ENCODE results near the gene PPP1R12A. TPM values are rescaled to one million over a fixed set of nuclear protein-coding genes. Genes with fewer than 3 reads are reported as not detected.
A peak's percentile ranks its signal among the peaks of the same experiment; 100 is the strongest.
"Not testable (repeated sequence)": the region's sequence is repeated elsewhere in the genome, so short reads cannot be mapped to it uniquely, and the experiment has no call there.

Gene PPP1R12A
- polyA plus RNA-seq (ENCODE audit: insufficient read length in 3 of 3), result 100 to 1,000 TPM; 105 to 127 (median 107) TPM

- DNase-seq (ENCODE audit: low read depth in 3 of 3, low spot score in 2 of 3), result peak; percentile 89 to 93 (median 93)
Observed at GRCh38 chr12:79935021-79935623, at the start of gene PPP1R12A. TSS of gene PPP1R12A (minus strand) at chr12:79935097. CDS start at chr12:79934931, 166 bp downstream.

DNA sequence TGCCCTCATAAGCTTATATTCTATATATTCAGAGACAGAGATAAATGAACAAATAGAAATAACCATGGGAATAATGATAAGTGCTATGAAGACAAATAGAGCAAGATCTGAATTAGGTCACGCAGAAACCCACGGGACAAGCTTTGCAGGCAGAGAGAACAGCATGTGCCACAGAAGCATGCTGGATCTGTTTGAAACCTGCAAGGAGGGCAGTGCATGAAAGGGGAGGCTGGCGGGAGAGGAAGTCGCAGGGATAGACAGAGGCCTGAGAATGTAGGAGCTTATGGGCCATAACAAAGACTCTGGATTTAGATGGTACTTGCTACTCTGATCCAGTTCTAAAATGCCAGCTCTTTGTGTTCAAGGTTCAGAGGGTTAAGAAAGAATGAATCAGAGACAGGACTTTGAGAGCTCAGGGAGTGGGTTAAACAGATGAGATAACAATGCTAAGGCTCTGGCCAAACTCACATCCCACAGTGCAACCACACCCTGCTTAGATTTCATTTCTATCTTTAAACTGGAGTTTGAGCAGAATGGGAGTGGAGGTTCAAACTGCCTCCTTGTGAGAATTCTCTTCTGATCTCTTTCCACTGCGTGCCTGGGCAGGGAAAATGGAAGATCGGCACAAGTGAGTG is 49.2 kb upstream of the PPP1R12A start:
- no peak for DNase-seq (ENCODE audit: low read depth in 3 of 3, low spot score in 2 of 3)

DNA sequence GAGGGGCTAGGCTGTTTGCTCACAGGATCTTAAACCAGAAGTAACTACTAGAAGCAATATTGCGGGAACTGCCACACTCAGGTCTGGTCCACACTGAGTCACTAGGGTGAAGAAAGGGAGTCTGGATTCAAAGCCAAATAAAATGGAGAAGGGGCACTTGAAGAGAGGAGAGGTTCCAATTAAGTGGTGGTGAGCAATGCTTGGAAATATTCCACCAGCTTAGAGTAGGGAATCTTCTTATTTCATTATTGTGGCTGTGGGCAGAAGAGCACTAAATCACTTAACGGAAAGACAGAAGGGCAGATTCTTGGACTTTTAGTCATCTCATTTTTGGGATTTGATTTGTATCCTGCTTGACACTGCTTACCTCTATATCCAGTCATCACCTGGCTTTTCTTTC is 48.6 kb upstream of the PPP1R12A start:
- no peak for DNase-seq (ENCODE audit: low read depth in 3 of 3, low spot score in 2 of 3)

DNA sequence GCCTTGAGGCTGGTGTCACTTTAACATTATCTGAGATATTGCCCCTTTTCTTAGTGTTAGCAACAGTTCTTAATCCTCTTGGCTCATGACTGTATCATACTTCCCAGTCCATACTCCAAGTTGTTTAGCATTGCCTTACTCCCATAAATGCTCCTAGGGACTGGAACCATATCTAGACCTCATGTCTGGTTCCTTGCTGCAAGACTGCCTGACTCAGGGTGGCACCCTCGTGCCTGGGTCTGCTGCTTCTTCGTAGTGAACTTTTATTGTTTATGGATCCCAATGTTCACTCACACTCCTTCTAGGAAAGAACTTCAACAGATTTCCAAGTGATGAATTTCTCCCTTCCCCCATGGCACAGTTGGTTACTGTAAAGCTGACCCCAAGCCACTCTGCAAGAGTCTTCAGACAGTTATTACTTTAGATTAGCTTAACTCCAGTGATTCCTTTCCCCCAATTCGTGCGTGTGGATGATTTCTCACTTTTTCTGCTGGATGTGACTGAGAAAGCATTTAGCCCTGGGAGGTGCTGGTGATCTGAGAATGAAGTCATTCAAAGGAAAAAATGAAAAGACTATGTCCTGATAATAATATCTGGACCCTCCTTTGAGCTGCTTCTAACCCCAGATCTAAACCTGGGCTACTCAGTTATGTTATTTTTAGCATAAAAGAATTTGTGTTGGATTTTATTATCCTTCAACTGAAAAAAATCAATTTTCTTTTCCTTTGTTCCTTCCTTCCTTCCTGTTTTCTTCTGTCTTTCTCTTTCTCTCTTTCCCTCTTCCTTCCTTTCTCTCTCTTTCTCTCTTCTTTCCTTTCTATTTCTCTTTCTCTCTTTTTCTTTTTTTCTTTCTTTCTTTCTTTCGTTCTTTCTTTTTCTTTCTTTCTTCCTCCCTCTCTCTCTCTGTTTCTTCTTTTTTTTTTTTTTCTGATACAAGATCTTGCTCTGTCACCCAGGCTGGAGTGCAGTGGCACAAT is 47.5 kb upstream of the PPP1R12A start:
- DNase-seq (ENCODE audit: low read depth in 3 of 3, low spot score in 2 of 3), result no peak

GRCh38 chr12:79978692-79979091 is 43.8 kb upstream of the PPP1R12A start:
- DNase-seq (ENCODE audit: low read depth in 3 of 3, low spot score in 2 of 3), result no peak

DNA sequence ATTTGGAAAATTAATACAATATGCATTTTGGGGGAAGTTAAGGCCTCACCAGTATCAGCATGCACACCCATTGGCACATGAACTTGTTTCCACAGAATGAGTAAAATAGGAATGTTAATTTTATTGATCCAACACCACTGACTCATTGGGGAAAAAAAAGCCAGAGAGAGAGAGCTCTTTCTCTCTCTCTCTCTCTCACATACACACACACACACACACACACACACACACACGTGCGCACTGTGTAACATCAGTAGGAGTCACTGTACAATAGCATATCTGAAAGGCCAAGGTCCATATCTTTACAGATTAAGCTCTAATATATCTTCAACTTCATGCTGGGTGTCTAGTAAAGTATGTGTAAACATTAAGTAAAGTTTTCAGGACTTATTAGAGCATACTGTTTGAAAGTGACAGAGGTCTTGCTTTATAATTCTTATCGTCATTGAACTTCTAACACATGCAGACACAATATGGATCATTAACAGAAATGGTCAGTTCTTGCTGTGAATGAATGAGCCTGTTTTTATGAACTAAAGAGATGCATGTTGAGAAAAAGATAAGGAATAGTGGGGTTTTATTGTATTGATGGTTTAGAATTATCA is 43.1 kb upstream of the PPP1R12A start:
- DNase-seq (ENCODE audit: low read depth in 3 of 3, low spot score in 2 of 3), result not testable (repeated sequence)

DNA sequence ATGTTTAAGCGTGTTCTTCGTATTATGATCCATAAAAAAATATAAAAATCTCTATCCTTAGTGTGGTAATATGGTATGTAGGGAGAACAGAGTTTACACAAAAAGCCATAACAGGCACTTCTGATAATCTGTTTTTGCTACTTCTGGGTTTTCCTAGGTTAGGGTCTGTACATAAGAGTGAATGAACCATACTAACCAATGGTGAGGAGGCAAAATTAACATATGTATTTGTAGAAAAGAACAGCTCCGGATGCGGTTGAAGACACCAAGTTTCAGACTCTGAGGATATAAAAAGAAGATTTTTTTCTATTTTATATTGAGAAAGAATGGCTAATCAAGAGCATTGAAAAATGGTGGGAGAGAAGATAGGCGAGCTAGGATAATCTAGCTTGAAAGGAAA is 40.2 kb upstream of the PPP1R12A start:
- DNase-seq (ENCODE audit: low read depth in 3 of 3, low spot score in 2 of 3), result no peak

- no peak for DNase-seq (ENCODE audit: low read depth in 3 of 3, low spot score in 2 of 3)
Observed at GRCh38 chr12:79973801-79974200, 38.9 kb upstream of the PPP1R12A start.

DNA sequence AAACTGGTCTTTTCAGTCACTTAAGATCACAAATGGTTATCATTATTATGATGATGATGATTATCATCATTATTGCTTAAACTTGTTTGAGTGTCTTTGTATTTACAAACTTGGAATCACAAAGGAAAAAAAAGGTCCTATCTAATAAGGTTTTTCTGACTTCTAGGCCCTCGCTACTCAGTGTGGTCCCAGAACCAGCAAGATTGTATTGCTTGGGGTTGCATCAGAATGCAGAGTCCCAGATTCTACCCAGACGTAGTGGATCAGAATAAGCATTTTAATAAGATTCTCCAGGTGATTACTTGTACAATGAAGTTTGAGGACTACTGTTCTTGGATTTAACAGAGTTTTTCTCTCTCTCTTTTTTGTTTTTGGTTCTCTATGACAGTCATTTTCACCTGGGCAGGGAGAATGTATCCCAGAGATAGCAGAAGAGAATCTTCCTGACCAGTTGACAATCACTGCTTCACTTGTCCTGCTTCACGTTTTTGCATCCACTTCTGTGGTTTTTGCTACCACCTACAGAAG is 29.3 kb upstream of the PPP1R12A start:
- DNase-seq (ENCODE audit: low read depth in 3 of 3, low spot score in 2 of 3), result no peak

GRCh38 chr12:79961411-79961810 is 26.5 kb upstream of the PPP1R12A start:
- DNase-seq (ENCODE audit: low read depth in 3 of 3, low spot score in 2 of 3), result no peak

- no peak for DNase-seq (ENCODE audit: low read depth in 3 of 3, low spot score in 2 of 3)
Observed at GRCh38 chr12:79959484-79959883, 24.6 kb upstream of the PPP1R12A start.

DNA sequence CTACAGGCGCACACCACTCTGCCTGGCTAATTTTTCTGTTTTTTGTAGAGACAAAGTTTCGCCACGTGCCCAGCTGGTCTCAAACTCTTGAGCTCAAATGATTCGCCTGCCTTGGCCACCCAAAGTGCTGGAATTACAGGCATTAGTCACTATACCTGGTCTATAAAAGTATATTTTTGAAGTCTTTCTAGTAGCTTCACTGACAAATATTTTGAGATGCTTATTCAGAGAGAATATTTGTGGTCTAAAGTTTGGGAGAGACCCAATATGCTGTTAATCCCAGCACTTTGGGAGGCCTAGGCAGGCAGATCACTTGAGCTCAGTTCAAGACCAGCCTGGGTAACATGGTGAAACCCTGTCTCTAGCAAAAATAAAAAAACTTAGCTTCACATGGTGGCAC is 22.0 kb upstream of the PPP1R12A start:
- no peak for DNase-seq (ENCODE audit: low read depth in 3 of 3, low spot score in 2 of 3)

DNA sequence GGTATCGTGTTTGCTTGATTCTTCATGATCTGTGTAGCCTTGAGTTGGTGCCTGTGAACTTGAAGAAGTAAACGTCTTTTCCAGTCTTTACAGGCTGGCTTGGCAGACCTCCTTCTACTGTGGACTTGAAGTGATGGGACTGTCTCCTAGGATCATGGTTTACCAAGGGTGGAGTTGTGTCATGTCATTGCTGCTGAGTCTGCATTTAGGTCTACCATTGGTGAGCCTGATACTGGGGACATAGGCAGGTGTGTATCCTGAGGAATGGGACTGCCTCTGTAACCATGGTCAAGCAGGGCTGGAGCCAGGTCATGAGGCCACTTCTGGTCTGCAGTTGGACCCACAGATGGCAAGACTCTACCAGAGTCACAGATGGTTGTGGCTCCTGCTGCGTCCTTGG is 20.7 kb upstream of the PPP1R12A start:
- DNase-seq (ENCODE audit: low read depth in 3 of 3, low spot score in 2 of 3), result no peak

DNA sequence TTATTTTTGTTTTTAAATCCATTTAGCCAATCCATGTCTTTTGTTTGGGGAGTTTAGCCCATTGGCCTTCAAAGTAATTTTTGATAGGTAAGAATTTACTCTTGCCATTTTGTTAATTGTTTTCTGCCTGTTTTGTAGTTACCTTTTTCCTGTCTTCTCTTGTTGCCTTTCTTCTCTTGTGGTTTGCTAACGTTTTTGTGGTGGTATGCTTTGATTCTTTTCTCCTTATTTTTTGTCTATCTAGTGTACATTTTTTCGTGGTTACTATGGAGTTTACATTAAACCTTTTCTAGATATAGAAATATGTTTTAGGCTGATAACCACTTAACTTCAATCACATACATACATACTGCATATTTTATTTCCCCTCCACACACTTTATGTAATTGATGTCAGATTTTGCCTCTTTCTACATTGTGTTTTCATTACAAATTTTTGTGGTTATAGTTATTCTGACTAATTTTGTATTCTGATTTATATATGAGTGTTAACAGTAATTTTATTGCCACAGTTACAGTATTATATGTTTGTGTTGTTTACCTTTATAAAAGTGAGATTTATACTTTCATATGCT is 19.2 kb upstream of the PPP1R12A start:
- no peak for DNase-seq (ENCODE audit: low read depth in 3 of 3, low spot score in 2 of 3)

DNA sequence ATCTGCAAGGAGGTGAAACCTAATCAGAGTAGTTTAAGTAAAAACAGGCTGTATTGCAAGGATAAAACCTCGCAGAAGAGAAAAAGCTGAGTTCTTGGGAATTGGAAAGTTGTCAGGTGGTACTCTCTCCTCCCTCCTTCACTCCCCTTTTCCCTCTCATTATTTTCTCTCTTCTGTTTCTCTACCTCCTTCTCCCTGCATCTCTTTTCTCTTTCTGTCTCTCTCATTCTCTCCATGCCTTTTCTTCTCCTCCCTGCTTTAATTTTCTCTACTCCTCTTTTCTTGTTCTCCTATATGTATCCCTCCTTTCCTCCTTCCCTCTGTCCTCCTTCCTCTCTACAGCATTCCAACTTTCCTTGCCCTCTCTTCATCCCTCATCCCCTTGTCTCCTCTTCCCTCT is 14.2 kb upstream of the PPP1R12A start:
- no peak for DNase-seq (ENCODE audit: low read depth in 3 of 3, low spot score in 2 of 3)

GRCh38 chr12:79945433-79945832 is 10.5 kb upstream of the PPP1R12A start:
- no peak for DNase-seq (ENCODE audit: low read depth in 3 of 3, low spot score in 2 of 3)

DNA sequence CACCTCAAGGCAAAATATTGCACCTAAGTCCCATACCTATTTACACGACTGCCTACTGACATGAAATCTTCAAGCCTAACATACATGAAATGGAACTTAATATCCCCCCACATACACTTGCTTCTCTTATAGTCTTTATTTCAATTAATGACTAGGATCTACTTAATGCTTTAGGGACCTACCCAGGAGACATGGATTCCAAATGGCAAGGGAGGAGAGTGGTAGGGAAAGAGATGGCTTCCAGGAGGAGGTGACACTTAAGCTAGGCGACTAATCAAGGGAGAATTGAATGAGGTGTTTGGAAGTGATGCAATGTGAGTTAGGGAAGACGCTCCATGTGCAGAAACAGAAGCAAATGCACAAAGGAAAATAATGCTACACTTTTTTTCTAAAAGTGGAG is 9.7 kb upstream of the PPP1R12A start:
- no peak for DNase-seq (ENCODE audit: low read depth in 3 of 3, low spot score in 2 of 3)

DNA sequence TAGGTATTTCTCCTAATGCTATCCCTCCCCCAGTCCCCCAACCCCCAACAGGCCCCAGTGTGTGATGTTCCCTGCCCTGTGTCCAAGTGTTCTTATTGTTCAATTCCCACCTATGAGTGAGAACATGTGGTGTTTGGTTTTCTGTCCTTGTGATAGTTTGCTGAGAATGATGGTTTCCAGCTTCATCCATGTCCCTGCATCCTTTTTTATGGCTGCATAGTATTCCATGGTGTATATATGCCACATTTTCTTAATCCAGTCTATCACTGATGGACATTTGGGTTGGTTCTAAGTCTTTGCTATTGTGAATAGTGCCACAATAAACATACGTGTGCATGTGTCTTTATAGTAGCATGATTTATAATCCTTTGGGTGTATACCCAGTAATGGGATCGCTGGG is 7.9 kb upstream of the PPP1R12A start:
- DNase-seq (ENCODE audit: low read depth in 3 of 3, low spot score in 2 of 3), result not testable (repeated sequence)

DNA sequence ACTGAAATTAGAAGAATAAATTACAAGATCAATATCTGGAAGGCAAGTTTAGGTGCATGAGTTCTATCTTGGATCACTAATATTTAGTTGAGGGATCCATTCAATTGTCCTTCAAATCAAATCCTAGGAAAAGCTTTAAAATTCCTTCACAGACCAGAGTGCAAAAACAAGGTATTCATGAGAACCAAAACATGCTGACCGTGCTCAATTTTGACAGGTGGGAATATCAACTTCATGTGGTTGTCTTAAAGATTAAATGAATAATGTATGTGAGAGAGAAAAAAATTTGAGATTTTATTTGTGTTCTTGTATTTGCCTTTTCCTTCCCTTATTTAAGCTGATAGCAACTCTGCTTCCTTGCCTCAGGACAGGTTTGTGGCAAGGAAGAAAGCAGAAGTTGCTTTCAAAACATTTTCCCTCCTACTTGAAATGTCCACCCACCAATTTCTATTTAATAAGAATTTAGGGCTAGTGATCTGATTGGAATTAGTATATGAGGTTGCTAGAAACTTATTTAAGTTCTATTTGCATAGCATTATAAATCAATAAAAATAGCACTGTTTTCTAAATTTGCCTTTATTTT is 4.9 kb upstream of the PPP1R12A start:
- no peak for DNase-seq (ENCODE audit: low read depth in 3 of 3, low spot score in 2 of 3)

GRCh38 chr12:79938843-79939242 is 3.9 kb upstream of the PPP1R12A start:
- no peak for DNase-seq (ENCODE audit: low read depth in 3 of 3, low spot score in 2 of 3)
